Esophagus muscularis mucosa (tissue), 4 donors: Measurements from ENCODE around the gene INAVA. TPM values are rescaled to one million over a fixed set of nuclear protein-coding genes. Genes with fewer than 3 reads are reported as not detected.
"Not testable (repeated sequence)": the region's sequence is repeated elsewhere in the genome, so short reads cannot be mapped to it uniquely, and the experiment has no call there.

Experiments
- DNase-seq: peaks from one replicate; pipeline ENCODE4 v3.0.0-alpha.2; 2017; ENCODE audit errors: extremely low spot score
- H3K27ac ChIP-seq, 4 donors: fragments of 200-600 bp; sonication (generic); replicated peaks in 1 of 4; 1 replicate in 3 of 4; 2 replicates in 1 of 4; pipeline ENCODE4 v1.5.1; 2016 to 2019; ENCODE audit warnings: mild to moderate bottlenecking in 1 of 4
- H3K27me3 ChIP-seq, 4 donors: fragments of 200-600 bp; sonication (generic); one replicate each; pipeline versions ENCODE4 v1.5.1 to v1.6.0; 2016 to 2019
- H3K36me3 ChIP-seq, 4 donors: fragments of 200-600 bp; sonication (generic); one replicate each; pipeline ENCODE4 v1.5.1; 2016 to 2019
- H3K4me1 ChIP-seq, 4 donors: fragments of 200-600 bp; sonication (generic); one replicate each; pipeline ENCODE4 v1.5.1; 2016 to 2019
- H3K4me3 ChIP-seq, 4 donors: fragments of 200-600 bp; sonication (generic); 1 replicate in 2 of 4; 2 replicates in 2 of 4; pipeline ENCODE4 v1.5.1; 2016 to 2019; ENCODE audit warnings: mild to moderate bottlenecking in 4 of 4, moderate library complexity in 1 of 4
- H3K9me3 ChIP-seq, 4 donors: fragments of 200-600 bp; sonication (generic); 1 replicate in 3 of 4; 2 replicates in 1 of 4; pipeline ENCODE4 v1.5.1; 2016 to 2019
- CTCF ChIP-seq, 3 experiments: fragments of 200-600 bp in 2 of 3; fragments of 450-650 bp in 1 of 3; sonication (generic) in 2 of 3; IDR thresholded peaks; one replicate each; pipeline ENCODE4 v1.5.1; 2017 to 2019; ENCODE audit warnings: antibody characterized with exemption in 3 of 3, mild to moderate bottlenecking in 2 of 3, moderate library complexity in 1 of 3
- EP300 ChIP-seq: sonication (generic); formaldehyde crosslinking; IDR thresholded peaks from one replicate; pipeline ENCODE4 v1.6.1; 2017; ENCODE audit warnings: antibody characterized with exemption
- POLR2A ChIP-seq: fragments of 450-650 bp; IDR thresholded peaks from one replicate; pipeline ENCODE4 v1.6.1; 2017; ENCODE audit warnings: antibody characterized with exemption, moderate library complexity, mild to moderate bottlenecking, low read depth
- POLR2AphosphoS5 ChIP-seq, 2 donors: sonication (generic); formaldehyde crosslinking; IDR thresholded peaks; one replicate each; pipeline ENCODE4 v1.6.1; 2017; ENCODE audit warnings: antibody characterized with exemption in 2 of 2
- WGBS: methylation state at CpG from one replicate; pipeline ENCODE4 v1.1.5; 2018; 5-methylcytosine and 5-hydroxymethylcytosine counted together
- intact Hi-C: fragments of 100-400 bp; cut with DNase I; formaldehyde crosslinking; loops from one replicate; pipeline ENCODE4 v1.15.1; 2023
- small RNA-seq, 3 donors: library from RNA; depleted of rRNA; stranded (forward); fragments of <200 nt; gene quantifications; one replicate each; pipeline ENCODE3, GENCODE V24; 2016
- total RNA-seq, 4 donors: library from RNA; depleted of rRNA; stranded (reverse); fragments of >200 nt; gene quantifications; one replicate each; pipeline versions ENCODE4 v1.1.0 to v1.2.1, GENCODE V29; 2016

INAVA gene
- total RNA-seq, 4 donors from 2014 or later: 0.63 TPM; not detected in 3

- no peak for TF ChIP-seq CTCF (IDR thresholded peaks at IDR 0.05)
- no peak for TF ChIP-seq POLR2AphosphoS5 (IDR thresholded peaks at IDR 0.05)
- TF ChIP-seq EP300: no peak
- no peak for TF ChIP-seq POLR2A
- Histone ChIP-seq H3K4me3 (no peak overlapping the region), H3K36me3 (no peaks in the 10 kb centered on the region), H3K9me3 (no peaks in the 10 kb centered on the region), H3K27ac (no peak overlapping the region), H3K4me1 (no peaks in the 10 kb centered on the region), H3K27me3 (peaks cover 0 to 7% (median 0%) of the 10 kb centered on the region in 4 donors)
- WGBS: 88% methylated on average over 4 of the region's 4 CpGs
- DNase-seq: no peak
- intact Hi-C loops: no loop called here
These were observed 67.9 kb downstream of the INAVA start for GRCh38 chr1:200962631-200963030.

GRCh38 chr1:200963076-200963475 lies 68.4 kb downstream of the INAVA start:
- peaks cover 0 to 7% (median 0%) of the 10 kb centered on the region in 4 donors for H3K27me3 ChIP-seq
- TF ChIP-seq POLR2A: no peak
- no peak for TF ChIP-seq CTCF (IDR thresholded peaks at IDR 0.05)
- TF ChIP-seq EP300: no peak
- H3K36me3 ChIP-seq: no peaks in the 10 kb centered on the region
- H3K9me3 ChIP-seq: no peaks in the 10 kb centered on the region
- intact Hi-C loops: no loop called here
- H3K4me1 ChIP-seq: no peaks in the 10 kb centered on the region
- no peak overlapping the region for H3K27ac ChIP-seq
- no peak for DNase-seq
- WGBS: 85% methylated on average over 2 of the region's 2 CpGs
- no peak overlapping the region for H3K4me3 ChIP-seq

- H3K9me3 ChIP-seq, H3K4me3 ChIP-seq, H3K36me3 ChIP-seq, H3K27me3 ChIP-seq, intact Hi-C loops, H3K4me1 ChIP-seq, H3K27ac ChIP-seq, DNase-seq: not testable (repeated sequence)
- WGBS: 93% methylated on average over 11 of the region's 11 CpGs
These were observed 69.2 kb downstream of the INAVA start for GRCh38 chr1:200963888-200964287.

Small RNAs within 50 kb of the gene (small RNA-seq; reads per million reads assigned to genes)
- 0 reads per million in 3 donors for gene RNU6-704P

Other genes with a start within 250 kb of the INAVA start
- gene DDX59, start 225.0 kb upstream of the INAVA start, total RNA-seq: 10 to 100 TPM; 18.1 to 30.0 (median 21.7) TPM
- gene CAMSAP2, start 156.0 kb upstream of the INAVA start, total RNA-seq: 10 to 100 TPM; 34.6 to 44.0 (median 38.4) TPM
- not detected for gene GPR25, start 21.9 kb upstream of the INAVA start, total RNA-seq
- gene KIF21B, start 128.8 kb downstream of the INAVA start, total RNA-seq: 1 to 10 TPM; 1.6 to 2.5 (median 1.9) TPM
- not detected for gene CACNA1S, start 217.5 kb downstream of the INAVA start, total RNA-seq
- not detected for gene ASCL5, start 232.3 kb downstream of the INAVA start, total RNA-seq